ENCODE data around the gene MBNL1.

- TF ChIP-seq CTCF (IDR thresholded peaks at IDR 0.05) (no peak), POLR2A (IDR thresholded peaks at IDR 0.05) (no peak)
Measured at GRCh38 chr3:152307829-152308474, 39.2 kb downstream of the MBNL1 start.
